Iris pigment epithelial cell (primary cell): ENCODE results near the gene COX7A2L.
"Not testable (repeated sequence)": the region's sequence is repeated elsewhere in the genome, so short reads cannot be mapped to it uniquely, and the experiment has no call there.

Experiments used
- DNase-seq: peaks from one replicate; pipeline ENCODE4 v3.0.0-alpha.2; 2011; ENCODE audit warnings: low read depth

Gene COX7A2L

GRCh38 chr2:42360890-42361727, at the start of gene COX7A2L:
Gene COX7A2L (minus strand): TSS chr2:42361217. CDS start chr2:42361161, 56 bp downstream.
- DNase-seq = peak; percentile 97

GRCh38 chr2:42408009-42408408, 47.0 kb upstream of the COX7A2L start:
- DNase-seq = no peak

- DNase-seq = no peak
These were observed 46.5 kb upstream of the COX7A2L start for GRCh38 chr2:42407476-42407875.

GRCh38 chr2:42404676-42405075, 43.7 kb upstream of the COX7A2L start:
- DNase-seq = no peak

GRCh38 chr2:42401773-42402172, 40.8 kb upstream of the COX7A2L start:
- no peak for DNase-seq

GRCh38 chr2:42398052-42398451, 37.0 kb upstream of the COX7A2L start:
- DNase-seq = not testable (repeated sequence)

- DNase-seq = not testable (repeated sequence)
These were observed 32.3 kb upstream of the COX7A2L start for GRCh38 chr2:42393320-42393719.

GRCh38 chr2:42392191-42392590, 31.2 kb upstream of the COX7A2L start:
- DNase-seq = no peak

- no peak for DNase-seq
These were observed 29.5 kb upstream of the COX7A2L start for GRCh38 chr2:42390401-42390969.

GRCh38 chr2:42386682-42387081, 25.7 kb upstream of the COX7A2L start:
- DNase-seq = peak; percentile 22

- DNase-seq = no peak
These were observed 24.2 kb upstream of the COX7A2L start for GRCh38 chr2:42385225-42385624.

GRCh38 chr2:42383855-42384530, 23.0 kb upstream of the COX7A2L start:
- no peak for DNase-seq

GRCh38 chr2:42382144-42382543, 21.1 kb upstream of the COX7A2L start:
- DNase-seq = no peak

GRCh38 chr2:42380026-42380425, 19.0 kb upstream of the COX7A2L start:
- not testable (repeated sequence) for DNase-seq

- DNase-seq = no peak
These were observed 17.4 kb upstream of the COX7A2L start for GRCh38 chr2:42378415-42378814.

GRCh38 chr2:42376758-42377157, 15.7 kb upstream of the COX7A2L start:
- DNase-seq = no peak

- DNase-seq = no peak
These were observed 11.6 kb upstream of the COX7A2L start for GRCh38 chr2:42372474-42373200.

GRCh38 chr2:42371611-42372473, 10.8 kb upstream of the COX7A2L start:
- no peak for DNase-seq

GRCh38 chr2:42369532-42370229, 8.7 kb upstream of the COX7A2L start:
- no peak for DNase-seq

- no peak for DNase-seq
These were observed 8.0 kb upstream of the COX7A2L start for GRCh38 chr2:42368817-42369531.
